Osteoblast (primary cell): ENCODE data around the gene FAM228B. TPM values are rescaled to one million over a fixed set of nuclear protein-coding genes. Genes with fewer than 3 reads are reported as not detected.

Experiments
- DNase-seq: peaks from one replicate; pipeline ENCODE4 v3.0.0; 2011; ENCODE audit warnings: low spot score, mixed read lengths; ENCODE audit not compliant: insufficient read length; ENCODE audit errors: missing footprints
- H2AFZ ChIP-seq: 2 replicates; pipeline ENCODE4 v1.6.0; 2011; ENCODE audit warnings: mild to moderate bottlenecking, low read length
- H3K27ac ChIP-seq: 2 replicates; pipeline ENCODE4 v1.5.1; 2011; ENCODE audit warnings: mild to moderate bottlenecking, low read depth, low read length, moderate library complexity
- H3K27me3 ChIP-seq: 2 replicates; pipeline ENCODE4 v1.6.0; 2012; ENCODE audit warnings: mild to moderate bottlenecking, control low read depth, inconsistent platforms, low read length, moderate library complexity; ENCODE audit not compliant: insufficient read depth
- H3K36me3 ChIP-seq: 2 replicates; pipeline ENCODE4 v1.5.1; 2011; ENCODE audit warnings: mild to moderate bottlenecking, low read length, control low read depth, moderate library complexity; ENCODE audit not compliant: insufficient read depth
- H3K4me1 ChIP-seq: 2 replicates; pipeline ENCODE4 v1.5.1; 2011; ENCODE audit warnings: mild to moderate bottlenecking, low read length, control low read depth, moderate library complexity; ENCODE audit not compliant: insufficient read depth
- H3K4me2 ChIP-seq: 2 replicates; pipeline ENCODE4 v1.6.0; 2011; ENCODE audit warnings: mild to moderate bottlenecking, low read length; ENCODE audit not compliant: insufficient read depth
- H3K4me3 ChIP-seq: fragments of 200-600 bp; sonication (generic); 3 replicates; pipeline ENCODE4 v1.5.1; 2012; ENCODE audit warnings: mild to moderate bottlenecking, low read length, inconsistent platforms; ENCODE audit not compliant: insufficient read depth
- H3K79me2 ChIP-seq: 2 replicates; pipeline ENCODE4 v1.6.0; 2012; ENCODE audit warnings: mild to moderate bottlenecking, low read length, control low read depth, inconsistent platforms; ENCODE audit not compliant: insufficient read depth
- H3K9me3 ChIP-seq: 2 replicates; pipeline ENCODE4 v1.5.1; 2011; ENCODE audit warnings: low read depth, low read length, control low read depth
- H4K20me1 ChIP-seq: 2 replicates; pipeline ENCODE4 v1.6.0; 2012; ENCODE audit warnings: mild to moderate bottlenecking, low read length, control low read depth; ENCODE audit not compliant: insufficient read depth
- CTCF ChIP-seq: IDR thresholded peaks from 2 replicates; pipeline ENCODE4 v1.5.1; 2011; ENCODE audit warnings: mild to moderate bottlenecking, low read depth, low read length, moderate library complexity; ENCODE audit errors: extremely low read depth
- total RNA-seq: library from RNA; depleted of rRNA; stranded (reverse); fragments of >200 nt; gene quantifications from 2 replicates; pipeline ENCODE4 v1.2.3, GENCODE V29; 2012

FAM228B gene
- total RNA-seq, 1 donor = 11.6 TPM

DNA sequence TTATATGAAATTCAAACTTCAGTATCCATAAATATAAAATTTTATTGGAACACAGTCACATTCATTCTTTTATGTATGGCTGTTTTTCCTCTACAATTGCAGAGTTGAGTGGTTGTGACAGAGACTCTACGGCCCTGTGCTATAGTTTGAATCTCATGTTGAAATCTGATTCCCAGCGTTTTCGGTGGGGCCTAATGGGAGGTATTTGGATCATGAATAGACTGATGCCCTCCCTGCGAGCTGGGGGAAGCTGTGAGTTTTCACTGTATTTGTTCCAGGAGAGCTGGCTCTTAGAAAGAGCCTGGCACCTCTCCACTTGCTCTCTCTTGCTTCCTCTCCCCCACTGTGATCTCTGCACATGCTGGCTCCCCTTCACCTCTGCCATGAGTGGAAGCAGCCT, 1.8 kb upstream of the FAM228B start:
- Histone ChIP-seq H3K36me3 (no peaks in the 10 kb centered on the region), H4K20me1 (no peaks in the 10 kb centered on the region), H3K4me1 (peaks cover 14% of the 10 kb centered on the region), H3K9me3 (no peaks in the 10 kb centered on the region), H3K4me2 (no peak overlapping the region), H3K27ac (no peak overlapping the region), H3K79me2 (peaks cover 7% of the 10 kb centered on the region), H3K27me3 (no peaks in the 10 kb centered on the region), H2AFZ (no peak overlapping the region), H3K4me3 (no peak overlapping the region)
- DNase-seq = no peak
- TF ChIP-seq CTCF = no peak

GRCh38 chr2:24122366-24123194, 689 bp upstream of the FAM228B start:
- Histone ChIP-seq H3K9me3 (no peaks in the 10 kb centered on the region), H4K20me1 (no peaks in the 10 kb centered on the region), H2AFZ (peak overlapping the region; percentile 96), H3K4me3 (peak overlapping the region; percentile 87), H3K79me2 (peaks cover 7% of the 10 kb centered on the region), H3K36me3 (no peaks in the 10 kb centered on the region), H3K4me2 (peak overlapping the region; percentile 89), H3K4me1 (peaks cover 14% of the 10 kb centered on the region), H3K27ac (peak overlapping the region; percentile 87), H3K27me3 (no peaks in the 10 kb centered on the region)
- TF ChIP-seq CTCF = no peak
- DNase-seq = peak; percentile 80

DNA sequence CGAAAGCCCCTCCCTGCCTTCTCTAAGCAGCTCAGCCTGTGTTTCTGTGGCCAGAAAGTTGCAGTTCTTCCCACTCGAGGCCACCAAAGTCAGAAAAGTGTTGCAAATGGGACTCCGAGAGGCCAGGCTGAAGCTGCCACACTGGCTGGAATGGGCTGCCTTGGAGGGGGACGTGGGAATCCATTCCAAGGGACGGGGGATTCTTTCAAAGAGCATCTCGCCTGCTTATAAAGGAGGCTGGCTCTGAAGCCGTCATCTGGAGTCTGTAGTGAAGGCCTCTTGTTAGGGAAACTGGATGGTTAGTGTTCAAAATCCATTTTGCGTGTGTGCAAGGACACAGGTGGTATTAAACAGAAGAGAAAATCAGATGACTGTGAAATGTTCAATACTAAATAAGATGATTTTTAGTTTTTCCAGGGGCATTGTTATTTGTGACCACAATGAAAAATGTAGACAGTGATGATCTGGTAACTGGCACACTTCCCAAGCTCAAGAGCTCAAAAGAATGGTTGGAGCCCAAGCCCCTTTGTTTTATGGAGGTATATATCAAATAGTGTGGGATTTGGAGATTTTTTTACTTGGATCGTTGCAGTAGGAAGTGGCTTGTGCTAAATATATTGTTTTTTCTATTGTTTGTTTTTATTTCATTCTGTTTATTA, 782 bp downstream of the FAM228B start:
- DNase-seq = peak; percentile 79
- peak overlapping the region; percentile 87 for H3K4me3 ChIP-seq
- no peak for TF ChIP-seq CTCF

GRCh38 chr2:24125956-24126355, 2.7 kb downstream of the FAM228B start:
- no peak overlapping the region for H2AFZ ChIP-seq
- H3K79me2 ChIP-seq = peaks cover 7% of the 10 kb centered on the region
- no peaks in the 10 kb centered on the region for H3K36me3 ChIP-seq
- DNase-seq = no peak
- H4K20me1 ChIP-seq = no peaks in the 10 kb centered on the region
- TF ChIP-seq CTCF = no peak
- peaks cover 14% of the 10 kb centered on the region for H3K4me1 ChIP-seq
- H3K9me3 ChIP-seq = no peaks in the 10 kb centered on the region
- no peaks in the 10 kb centered on the region for H3K27me3 ChIP-seq
- no peak overlapping the region for H3K27ac ChIP-seq
- no peak overlapping the region for H3K4me2 ChIP-seq
- H3K4me3 ChIP-seq = no peak overlapping the region

More for the DNA sequence above, 782 bp downstream of the FAM228B start:
- Histone ChIP-seq H3K36me3 (no peaks in the 10 kb centered on the region), H3K79me2 (peaks cover 7% of the 10 kb centered on the region), H3K27me3 (no peaks in the 10 kb centered on the region), H3K4me2 (peak overlapping the region; percentile 89), H2AFZ (peak overlapping the region; percentile 96), H3K27ac (peak overlapping the region; percentile 87), H3K9me3 (no peaks in the 10 kb centered on the region), H4K20me1 (no peaks in the 10 kb centered on the region), H3K4me1 (peaks cover 14% of the 10 kb centered on the region)
